Measurements from ENCODE around the gene ZMYM4.
"Not testable (repeated sequence)": the region's sequence is repeated elsewhere in the genome, so short reads cannot be mapped to it uniquely, and the experiment has no call there.

ZMYM4 gene

DNA sequence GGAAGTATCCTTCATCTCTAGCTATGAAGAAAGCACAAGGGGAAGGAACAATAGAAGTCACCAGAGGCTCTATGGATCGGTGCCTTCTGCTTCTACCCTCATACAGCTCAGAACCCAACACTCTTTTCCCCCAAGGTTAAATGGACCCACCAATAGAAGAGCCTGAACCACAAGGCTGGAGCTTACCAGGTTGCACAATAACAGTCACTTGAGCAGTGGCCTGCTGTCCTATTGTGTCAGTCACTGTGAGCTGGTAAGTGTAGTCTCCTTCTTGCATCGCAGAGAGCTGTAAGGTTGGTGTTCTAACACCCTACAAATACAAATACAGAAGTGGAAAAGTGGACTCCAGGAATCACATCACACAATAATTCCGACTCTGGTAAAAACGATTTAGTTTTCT, 185.7 kb downstream of the ZMYM4 start:
- no peak for DNase-seq (ENCODE audit: low spot score)

DNA sequence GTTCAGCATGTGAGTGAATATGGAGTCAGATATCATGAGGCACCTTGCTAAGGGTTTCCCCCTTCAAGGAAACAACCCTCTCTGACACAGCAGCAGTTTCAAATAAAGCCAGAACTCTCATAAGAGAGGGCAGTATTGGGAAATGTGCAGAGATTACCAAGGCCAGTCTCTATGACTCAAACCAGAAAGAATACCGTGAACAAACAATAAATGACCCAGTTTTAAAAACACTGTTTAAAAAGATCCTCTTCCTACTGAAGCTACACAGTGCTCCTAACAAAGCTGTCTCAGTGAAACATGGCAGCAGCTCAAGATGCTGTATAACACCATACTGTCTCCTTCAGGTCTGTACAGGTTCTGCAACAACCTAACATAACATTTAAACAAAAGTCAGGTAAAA, 186.1 kb downstream of the ZMYM4 start:
- no peak for DNase-seq (ENCODE audit: low spot score)

DNA sequence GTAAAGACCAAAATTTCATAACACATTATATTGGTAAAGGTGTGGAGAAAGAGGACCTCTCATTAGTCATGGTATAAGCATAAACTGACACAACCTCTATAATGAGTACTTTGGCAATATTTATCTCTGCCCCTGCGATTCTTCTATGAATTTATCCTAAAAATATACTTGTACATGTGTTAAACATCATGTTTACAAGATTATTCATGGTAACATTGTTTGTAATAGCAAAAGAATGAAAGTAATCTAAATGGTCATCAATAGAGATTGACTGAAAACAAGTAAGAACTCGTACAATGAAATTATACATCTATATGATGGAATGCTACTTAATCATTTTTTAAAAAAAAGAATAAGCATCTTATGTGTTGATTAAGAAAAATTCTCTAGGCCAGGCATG, 192.3 kb downstream of the ZMYM4 start:
- no peak for DNase-seq (ENCODE audit: low spot score)

DNA sequence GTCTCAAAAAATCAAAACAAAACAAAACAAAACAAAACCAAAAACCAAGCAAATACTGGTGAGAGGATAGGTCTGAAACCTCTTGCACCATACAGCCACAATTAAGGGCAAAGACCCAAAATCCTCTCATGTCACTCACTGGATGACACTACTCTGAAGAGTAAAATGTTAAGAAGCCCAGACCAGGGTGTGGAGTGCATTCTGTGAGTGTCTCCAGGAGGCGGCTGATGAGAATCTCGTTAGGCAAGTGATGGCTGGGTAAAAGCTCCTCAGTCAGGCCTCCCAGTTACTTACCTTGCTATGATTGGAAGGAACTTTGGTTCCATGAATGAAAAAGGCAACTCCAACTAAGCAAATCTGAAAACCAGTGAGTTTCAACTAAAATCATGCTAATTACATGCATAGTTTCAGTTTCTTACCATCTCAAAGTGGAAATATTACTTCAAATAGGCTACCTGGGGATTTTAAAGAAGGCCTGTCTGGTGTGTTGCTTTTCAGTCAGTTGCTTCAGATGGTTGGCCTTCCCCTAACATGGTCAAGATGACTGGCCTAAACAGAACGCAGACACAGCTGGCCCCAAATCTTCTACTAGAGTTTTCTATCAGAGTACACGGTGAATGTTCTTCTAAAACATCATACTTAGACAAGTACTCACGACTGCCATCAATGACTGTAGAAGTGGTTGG, 193.6 kb downstream of the ZMYM4 start:
- no peak for DNase-seq (ENCODE audit: low spot score)

DNA sequence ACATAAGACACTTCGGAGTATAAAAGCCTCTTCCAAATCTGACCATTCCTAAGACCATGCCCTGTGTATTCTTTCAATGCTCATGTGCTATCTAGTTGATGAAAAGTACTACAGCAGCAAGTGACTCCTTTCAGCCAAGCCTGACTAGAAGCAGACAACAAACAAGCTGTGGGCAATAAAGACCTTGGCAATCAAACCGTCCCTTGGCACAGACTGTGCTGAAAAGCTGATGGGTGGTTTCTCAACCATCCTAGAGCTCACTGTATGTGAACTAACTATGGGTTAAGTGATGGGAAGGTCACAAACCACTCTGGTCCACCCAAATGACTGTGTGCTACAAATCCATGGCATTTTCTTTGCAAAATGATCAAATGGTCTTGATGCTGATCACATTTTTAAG, 194.7 kb downstream of the ZMYM4 start:
- DNase-seq (ENCODE audit: low spot score): no peak

DNA sequence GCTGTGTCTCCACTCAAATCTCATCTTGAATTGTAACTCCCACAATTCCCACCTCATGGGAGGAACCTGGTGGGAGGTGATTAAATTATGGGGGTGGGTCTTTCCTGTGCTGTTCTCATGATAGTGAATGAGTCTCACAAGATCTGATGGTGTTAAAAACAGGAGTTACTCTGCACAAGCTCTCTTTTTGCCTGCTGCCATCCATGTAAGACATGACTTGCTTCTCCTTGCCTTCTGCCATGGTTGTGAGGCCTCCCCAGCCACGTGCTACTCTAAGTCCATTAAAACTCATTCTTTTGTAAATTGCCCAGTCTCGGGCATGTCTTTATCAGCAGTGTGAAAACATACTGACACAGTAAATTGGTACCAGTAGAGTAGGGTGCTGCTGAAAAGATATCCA, 195.2 kb downstream of the ZMYM4 start:
- DNase-seq (ENCODE audit: low spot score): not testable (repeated sequence)

DNA sequence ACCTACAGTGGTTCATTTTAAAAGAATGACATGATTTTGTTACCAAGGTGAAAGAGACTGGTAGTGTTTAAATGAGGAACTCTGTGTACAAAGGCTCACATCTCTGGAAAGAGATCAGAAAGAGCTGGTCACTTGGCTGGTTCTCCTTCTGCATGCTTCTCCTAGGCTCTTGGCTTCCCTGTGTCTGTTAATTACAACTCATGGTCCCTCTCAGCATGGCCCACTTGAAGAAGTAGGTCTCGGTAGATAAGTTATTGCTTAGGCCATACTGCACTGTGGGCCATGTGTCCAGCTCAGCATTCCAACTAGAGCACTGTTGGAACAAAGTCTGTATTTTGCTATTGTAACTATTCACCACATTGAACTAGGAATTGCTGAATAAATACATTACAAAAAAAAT, 197.6 kb downstream of the ZMYM4 start:
- DNase-seq (ENCODE audit: low spot score): no peak

DNA sequence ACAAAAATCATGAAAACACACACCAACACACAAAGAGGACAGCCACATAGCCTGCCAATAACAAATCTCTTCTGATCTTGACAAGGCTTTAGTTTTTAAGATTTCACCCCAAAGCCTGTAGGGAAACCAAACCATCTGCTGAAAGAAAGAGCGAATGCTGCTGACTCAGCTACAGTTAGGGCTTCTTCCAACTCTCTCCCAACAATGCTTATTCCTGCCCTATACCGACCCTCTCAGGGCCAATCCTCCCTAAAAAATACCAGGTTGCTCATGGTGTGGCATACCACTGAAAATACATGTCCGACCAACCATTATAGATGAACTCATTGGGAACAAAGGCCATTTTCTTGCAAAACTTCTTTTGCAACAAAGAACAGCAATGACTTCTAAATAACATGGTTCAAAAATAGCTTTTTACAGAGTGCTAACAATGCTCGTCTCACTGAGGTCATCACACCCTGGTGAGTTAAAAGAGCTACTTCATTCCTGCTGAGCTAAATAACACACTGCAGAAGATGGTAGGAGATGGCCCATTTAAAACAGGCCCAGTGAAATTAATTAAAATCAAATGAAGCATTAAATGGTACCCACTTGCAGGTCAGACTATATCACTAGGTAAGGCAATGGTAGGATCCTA, 202.6 kb downstream of the ZMYM4 start:
- DNase-seq (ENCODE audit: low spot score): no peak
